Mucosa of descending colon (tissue), 3 donors: ENCODE measurements around the gene SYNJ1. TPM values are rescaled to one million over a fixed set of nuclear protein-coding genes. Genes with fewer than 3 reads are reported as not detected.

Experiments
- ATAC-seq: fragments of 200-7000 bp; cut with Tn5 transposase; one replicate; pipeline ENCODE4 v1.9.1; 2020; ENCODE audit warnings: mild to moderate bottlenecking, moderate library complexity
- DNase-seq, 3 donors: peaks; one replicate each; pipeline ENCODE4 v3.0.0-alpha.2; 2020
- H3K36me3 ChIP-seq: fragments of 200-600 bp; one replicate; pipeline ENCODE4 v1.8.0; 2021; ENCODE audit warnings: low read depth, mild to moderate bottlenecking
- H3K4me1 ChIP-seq: fragments of 200-600 bp; one replicate; pipeline ENCODE4 v1.8.0; 2021; ENCODE audit warnings: low read depth, mild to moderate bottlenecking
- H3K4me3 ChIP-seq: fragments of 200-600 bp; one replicate; pipeline ENCODE4 v1.8.0; 2021; ENCODE audit warnings: mild to moderate bottlenecking
- H3K9me3 ChIP-seq: fragments of 200-600 bp; one replicate; pipeline ENCODE4 v1.8.0; 2021; ENCODE audit warnings: mild to moderate bottlenecking
- intact Hi-C, 2 donors: fragments of 100-400 bp; cut with DNase I in 1 of 2; cut with micrococcal nuclease in 1 of 2; formaldehyde crosslinking; loops; one replicate each; pipeline versions ENCODE4 v1.11.0 to v1.11.1; 2022; cut with DNase I, micrococcal nuclease
- total RNA-seq, 3 donors: library from RNA; stranded (reverse); fragmentation: NEBNext Ultra II Directional in 2 of 3; extraction: Animal tissue kit (Norgen Biotek cat#: 25700) in 2 of 3; gene quantifications; one replicate each; pipeline versions ENCODE4 v1.2.1 to v1.2.4, GENCODE V29; 2021 to 2023
- TF ChIP-seq, protein P1 (sequence below): fragments of 200-600 bp; IDR thresholded peaks from one replicate; pipeline ENCODE4 v1.8.0; 2022; ENCODE audit warnings: antibody characterized with exemption, mild to moderate bottlenecking
- donor health status: DM: no; HTN: no; CAD: no; lungs with moderate emphysema.
- donor health status: DM: no; HTN: no; CAD: no.
- donor health status: DM: no; HTN: yes; CAD: no.

The SYNJ1 gene
- total RNA-seq, 3 donors from 2014 or later: 13.2 to 21.1 (median 16.8) TPM

DNA sequence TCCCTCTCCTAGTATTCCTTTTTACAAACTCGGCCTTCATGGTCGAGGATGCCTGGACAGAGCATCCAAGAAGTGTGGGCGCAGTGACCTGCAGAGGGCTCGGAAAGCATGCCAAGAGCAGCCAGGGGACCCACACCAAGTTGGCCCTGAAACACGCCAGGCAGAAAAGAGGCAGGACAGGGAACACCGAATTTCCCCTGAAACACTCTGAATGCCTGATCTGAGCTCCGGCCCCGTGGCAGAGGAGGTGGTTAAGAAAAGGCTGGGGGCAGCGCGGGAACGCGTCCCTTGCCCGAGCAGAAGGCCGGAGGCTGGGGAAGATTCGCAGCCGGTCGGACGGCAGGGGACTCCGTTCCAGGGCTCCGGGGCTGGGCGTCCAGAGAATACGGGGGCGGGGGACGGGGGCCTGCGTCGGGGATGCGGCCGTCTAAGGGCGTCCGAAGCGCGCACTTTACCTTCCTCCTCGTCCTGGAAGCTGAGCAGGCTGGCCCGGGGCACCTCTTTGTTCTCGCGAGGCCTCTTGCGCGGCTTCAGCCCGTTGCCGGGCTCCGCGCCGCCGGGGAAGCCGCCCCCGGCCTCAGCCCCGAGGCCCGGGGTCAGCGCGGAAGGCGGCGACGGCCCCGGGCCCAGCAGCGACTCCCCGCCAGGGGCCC, 43.2 kb upstream of the SYNJ1 start:
- DNase-seq: peak; percentile 60 to 77 (median 69)
- H3K9me3 ChIP-seq: no peaks in the 10 kb centered on the region
- H3K36me3 ChIP-seq: no peaks in the 10 kb centered on the region
- TF ChIP-seq, protein P1, sequence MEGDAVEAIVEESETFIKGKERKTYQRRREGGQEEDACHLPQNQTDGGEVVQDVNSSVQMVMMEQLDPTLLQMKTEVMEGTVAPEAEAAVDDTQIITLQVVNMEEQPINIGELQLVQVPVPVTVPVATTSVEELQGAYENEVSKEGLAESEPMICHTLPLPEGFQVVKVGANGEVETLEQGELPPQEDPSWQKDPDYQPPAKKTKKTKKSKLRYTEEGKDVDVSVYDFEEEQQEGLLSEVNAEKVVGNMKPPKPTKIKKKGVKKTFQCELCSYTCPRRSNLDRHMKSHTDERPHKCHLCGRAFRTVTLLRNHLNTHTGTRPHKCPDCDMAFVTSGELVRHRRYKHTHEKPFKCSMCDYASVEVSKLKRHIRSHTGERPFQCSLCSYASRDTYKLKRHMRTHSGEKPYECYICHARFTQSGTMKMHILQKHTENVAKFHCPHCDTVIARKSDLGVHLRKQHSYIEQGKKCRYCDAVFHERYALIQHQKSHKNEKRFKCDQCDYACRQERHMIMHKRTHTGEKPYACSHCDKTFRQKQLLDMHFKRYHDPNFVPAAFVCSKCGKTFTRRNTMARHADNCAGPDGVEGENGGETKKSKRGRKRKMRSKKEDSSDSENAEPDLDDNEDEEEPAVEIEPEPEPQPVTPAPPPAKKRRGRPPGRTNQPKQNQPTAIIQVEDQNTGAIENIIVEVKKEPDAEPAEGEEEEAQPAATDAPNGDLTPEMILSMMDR: no peak
- intact Hi-C loops: no loop called here
- peak overlapping the region; percentile 54 for H3K4me3 ChIP-seq
- peaks cover 22% of the 10 kb centered on the region for H3K4me1 ChIP-seq
- peak; percentile 56 for ATAC-seq

DNA sequence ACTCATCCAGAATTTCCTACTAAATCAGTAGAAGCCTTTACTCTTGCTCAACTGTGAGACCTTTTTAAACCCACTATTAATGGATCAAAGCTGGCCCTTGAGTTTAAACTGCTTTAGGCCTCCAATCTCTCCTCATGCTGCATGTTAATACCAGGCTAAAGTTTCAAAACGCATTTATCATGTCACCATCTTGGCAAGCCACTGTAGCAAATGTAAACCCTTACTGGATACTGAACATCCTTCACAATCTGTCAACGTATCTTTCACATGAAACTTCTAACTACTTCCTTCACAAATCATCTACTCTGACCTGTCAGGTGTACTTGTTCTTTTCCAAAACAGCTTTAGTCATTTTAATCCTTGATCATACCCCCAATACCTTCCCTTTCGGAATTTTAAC, 40.7 kb upstream of the SYNJ1 start:
- Histone ChIP-seq H3K4me1 (peaks cover 22% of the 10 kb centered on the region), H3K4me3 (no peak overlapping the region), H3K9me3 (no peaks in the 10 kb centered on the region), H3K36me3 (no peaks in the 10 kb centered on the region)
- DNase-seq: no peak
- TF ChIP-seq, protein P1: no peak
- intact Hi-C loops: no loop called here
- ATAC-seq: no peak

DNA sequence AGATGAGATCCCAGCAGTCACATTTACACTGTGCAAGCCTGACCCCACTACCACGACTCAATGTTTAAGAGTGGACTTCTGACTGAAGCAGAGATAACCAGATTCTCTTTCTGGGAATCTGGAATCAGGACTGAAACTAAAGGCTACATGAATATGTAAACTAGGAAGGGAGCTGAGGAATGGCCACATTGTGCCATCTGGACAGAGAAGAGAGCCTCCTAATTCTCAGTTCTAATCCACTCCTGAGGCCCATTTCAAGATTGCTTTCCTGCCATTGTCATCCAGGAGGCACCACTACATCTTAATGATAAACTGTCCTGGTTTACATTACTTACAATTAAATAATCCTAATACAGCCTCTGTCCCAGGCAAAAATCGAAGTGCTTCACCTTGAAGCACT, 37.2 kb upstream of the SYNJ1 start:
- DNase-seq (no peak), ATAC-seq (no peak)

DNA sequence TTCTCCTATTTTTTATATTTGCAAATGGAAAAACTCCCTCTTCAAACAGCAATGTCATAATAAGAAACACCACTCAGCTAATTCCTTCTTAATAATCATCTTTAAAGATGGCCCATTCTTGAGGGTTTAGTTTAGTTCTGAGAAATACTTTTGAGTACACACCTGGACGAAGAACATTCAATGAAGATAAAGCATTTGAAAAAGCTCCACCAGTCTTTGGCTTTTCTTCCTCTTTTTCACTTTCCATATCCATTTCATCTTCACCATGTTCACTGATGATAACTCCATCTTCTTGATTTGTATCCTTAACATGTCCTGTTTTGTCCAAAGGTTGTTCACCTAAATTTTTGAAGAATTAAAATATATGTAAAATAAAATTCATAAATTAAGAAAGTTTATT, 36.4 kb upstream of the SYNJ1 start:
- no peak overlapping the region for H3K4me3 ChIP-seq
- intact Hi-C loops: no loop called here
- peaks cover 5% of the 10 kb centered on the region for H3K36me3 ChIP-seq
- DNase-seq: no peak
- H3K4me1 ChIP-seq: peaks cover under 1% of the 10 kb centered on the region
- ATAC-seq: no peak
- H3K9me3 ChIP-seq: no peaks in the 10 kb centered on the region
- TF ChIP-seq, protein P1: no peak

More for the DNA sequence above, 37.2 kb upstream of the SYNJ1 start:
- intact Hi-C loops: no loop called here
- Histone ChIP-seq H3K9me3 (no peaks in the 10 kb centered on the region), H3K36me3 (peaks cover 5% of the 10 kb centered on the region), H3K4me3 (no peak overlapping the region), H3K4me1 (peaks cover 9% of the 10 kb centered on the region)
- TF ChIP-seq, protein P1: no peak

DNA sequence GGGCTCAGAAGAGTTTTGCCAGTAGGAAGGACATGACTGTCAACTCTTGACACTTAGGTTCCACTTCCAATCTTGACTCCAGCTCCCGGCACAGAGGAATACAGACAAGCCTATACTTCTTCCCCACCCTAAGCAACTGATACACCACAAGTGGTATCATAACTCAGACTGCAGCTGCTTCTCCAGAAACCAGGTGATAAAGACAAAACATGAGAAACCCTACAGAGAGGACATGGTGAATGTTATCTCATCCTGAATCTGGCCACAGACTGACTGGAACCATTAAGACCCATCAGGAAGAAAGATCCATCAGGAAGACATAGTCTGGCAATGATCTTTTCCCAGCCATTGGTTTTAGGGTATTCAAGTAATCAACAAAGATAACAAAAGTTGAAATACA, 30.0 kb upstream of the SYNJ1 start:
- Histone ChIP-seq H3K4me3 (no peak overlapping the region), H3K9me3 (no peaks in the 10 kb centered on the region), H3K36me3 (peaks cover 5% of the 10 kb centered on the region), H3K4me1 (no peaks in the 10 kb centered on the region)
- ATAC-seq (no peak), DNase-seq (no peak)
- intact Hi-C loops: no loop called here
- TF ChIP-seq, protein P1: no peak

DNA sequence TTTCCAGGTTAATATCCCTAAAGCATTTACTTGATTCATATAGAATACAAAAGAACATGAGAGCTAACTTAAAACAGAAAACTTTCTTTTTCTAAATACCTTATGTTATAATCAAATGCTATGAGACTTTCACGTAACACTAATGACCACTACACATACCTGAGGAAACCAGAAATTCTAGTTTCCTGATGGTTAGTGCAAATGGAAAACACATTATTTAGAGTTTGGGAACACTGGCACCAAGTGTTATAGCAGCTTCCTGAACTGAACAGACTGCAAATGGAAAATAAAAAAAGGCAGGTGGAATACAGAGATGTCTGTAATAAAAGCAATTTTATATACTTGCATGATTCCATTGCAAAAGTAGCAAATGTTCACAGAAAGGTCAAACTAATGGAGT, 28.3 kb upstream of the SYNJ1 start:
- ATAC-seq: no peak

More for the DNA sequence above, 28.3 kb upstream of the SYNJ1 start:
- Histone ChIP-seq H3K4me3 (no peak overlapping the region), H3K4me1 (no peaks in the 10 kb centered on the region), H3K36me3 (no peaks in the 10 kb centered on the region), H3K9me3 (no peaks in the 10 kb centered on the region)
- intact Hi-C loops: no loop called here
- TF ChIP-seq, protein P1: no peak
- DNase-seq: no peak
